T-helper 2 cell treated with Interferon-gamma antibody and Interleukin-4, amounts not matched to agents 5 μg/mL and 100 μg/mL, for 36 hours (primary cell): ENCODE data around the gene CARM1.

Experiments used
- DNase-seq: peaks from one replicate; pipeline ENCODE4 v3.0.0; 2021; ENCODE audit warnings: low spot score
- H3K27ac Mint-ChIP-seq: one replicate; pipeline ENCODE4 v1.8.0; 2021; ENCODE audit warnings: mild to moderate bottlenecking, mixed read lengths
- H3K27me3 Mint-ChIP-seq: one replicate; pipeline ENCODE4 v1.8.0; 2021; ENCODE audit warnings: low read depth, mixed read lengths
- H3K36me3 Mint-ChIP-seq: one replicate; pipeline ENCODE4 v1.8.0; 2021; ENCODE audit warnings: low read depth, mixed read lengths
- H3K4me1 Mint-ChIP-seq: one replicate; pipeline ENCODE4 v1.8.0; 2021; ENCODE audit warnings: low read depth, mixed read lengths
- H3K4me3 Mint-ChIP-seq: one replicate; pipeline ENCODE4 v1.8.0; 2022; ENCODE audit warnings: mild to moderate bottlenecking, moderate library complexity, mixed read lengths
- H3K9me3 Mint-ChIP-seq: one replicate; pipeline ENCODE4 v1.8.0; 2021; ENCODE audit warnings: mixed read lengths

CARM1 gene

DNA sequence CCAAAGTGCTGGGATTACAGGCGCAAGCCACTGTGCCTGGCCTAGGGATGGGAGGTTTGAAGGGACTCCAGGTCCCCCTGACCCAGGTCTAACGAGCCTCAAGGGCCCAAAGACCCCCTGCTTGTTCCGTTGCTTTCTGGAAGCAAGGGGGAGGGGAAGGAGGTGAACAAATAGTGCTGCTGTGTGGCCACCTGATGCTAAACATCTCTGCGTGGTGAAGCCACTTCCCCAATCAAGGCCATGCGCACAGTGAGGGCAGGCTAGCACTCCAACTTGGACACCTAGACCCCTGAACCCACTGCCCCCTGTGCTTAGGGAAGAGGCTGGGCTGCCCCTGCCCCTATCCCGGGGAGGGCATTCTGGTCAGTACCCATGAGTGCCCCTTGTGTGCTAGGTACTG, 24.0 kb downstream of the CARM1 start:
- no peak overlapping the region for H3K4me3 Mint-ChIP-seq

DNA sequence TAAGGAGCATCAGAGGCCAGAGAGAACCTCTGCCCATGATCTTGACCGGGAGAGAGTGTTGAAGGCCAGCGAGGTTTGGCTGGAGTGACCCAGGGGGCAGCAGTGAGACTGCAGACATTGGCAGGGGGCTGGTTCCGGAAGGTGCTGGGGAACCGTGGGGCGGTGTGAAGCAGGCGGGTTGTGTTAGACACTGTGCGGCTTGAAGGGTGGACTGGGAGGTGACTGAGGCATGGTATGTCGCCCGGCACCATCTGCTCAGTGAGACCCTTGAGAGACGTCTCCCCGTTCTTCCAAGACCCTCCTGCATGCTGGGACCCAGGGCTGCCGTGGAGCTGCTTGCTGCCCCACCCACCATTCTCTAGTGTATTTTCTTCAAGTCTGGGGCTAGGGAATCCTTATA, 24.6 kb downstream of the CARM1 start:
- peaks cover 6% of the 10 kb centered on the region for H3K4me1 Mint-ChIP-seq
- H3K4me3 Mint-ChIP-seq: no peak overlapping the region
- DNase-seq: no peak
- H3K9me3 Mint-ChIP-seq: no peaks in the 10 kb centered on the region
- no peak overlapping the region for H3K27ac Mint-ChIP-seq
- no peaks in the 10 kb centered on the region for H3K36me3 Mint-ChIP-seq
- no peaks in the 10 kb centered on the region for H3K27me3 Mint-ChIP-seq

More for the DNA sequence above, 24.0 kb downstream of the CARM1 start:
- Mint-ChIP-seq H3K9me3 (no peaks in the 10 kb centered on the region), H3K36me3 (no peaks in the 10 kb centered on the region), H3K27me3 (no peaks in the 10 kb centered on the region), H3K4me1 (peaks cover 6% of the 10 kb centered on the region), H3K27ac (no peak overlapping the region)
- no peak for DNase-seq

DNA sequence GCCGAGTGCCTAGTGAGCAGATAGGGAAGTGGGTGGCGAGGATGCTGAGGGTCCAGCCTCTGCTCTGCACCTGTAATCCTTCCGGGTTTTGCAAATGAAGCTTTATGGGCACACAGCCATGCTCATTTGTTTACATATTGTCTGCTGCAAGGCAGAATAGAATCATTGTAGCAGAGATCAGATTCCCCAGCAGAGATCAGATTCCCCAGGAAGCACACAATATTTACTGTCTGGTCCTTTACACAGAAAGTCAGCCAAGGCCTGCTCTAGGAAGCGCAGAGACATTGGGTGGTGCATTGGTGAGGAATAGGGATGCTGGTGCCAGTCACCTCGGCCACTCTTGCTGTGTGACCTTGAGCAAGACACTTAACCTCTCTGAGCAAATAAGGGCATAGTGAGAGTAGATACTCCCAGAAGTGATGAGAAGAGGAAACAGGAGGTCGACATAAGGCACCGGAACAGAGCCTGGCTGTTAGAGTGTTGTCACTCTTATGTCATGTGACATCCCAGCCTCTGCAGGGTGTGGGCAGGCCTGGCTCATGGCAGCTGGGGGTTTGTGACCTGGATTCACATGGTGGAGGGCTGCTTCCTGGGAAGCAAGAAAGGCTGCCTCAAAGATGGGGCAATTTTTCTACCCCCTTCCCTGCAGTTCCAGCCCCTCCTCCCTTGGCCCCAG, 25.6 kb downstream of the CARM1 start:
- Mint-ChIP-seq H3K27me3 (no peaks in the 10 kb centered on the region), H3K4me3 (no peak overlapping the region), H3K9me3 (no peaks in the 10 kb centered on the region), H3K27ac (peak overlapping the region; percentile 78), H3K4me1 (peaks cover 6% of the 10 kb centered on the region), H3K36me3 (no peaks in the 10 kb centered on the region)
- DNase-seq: no peak

DNA sequence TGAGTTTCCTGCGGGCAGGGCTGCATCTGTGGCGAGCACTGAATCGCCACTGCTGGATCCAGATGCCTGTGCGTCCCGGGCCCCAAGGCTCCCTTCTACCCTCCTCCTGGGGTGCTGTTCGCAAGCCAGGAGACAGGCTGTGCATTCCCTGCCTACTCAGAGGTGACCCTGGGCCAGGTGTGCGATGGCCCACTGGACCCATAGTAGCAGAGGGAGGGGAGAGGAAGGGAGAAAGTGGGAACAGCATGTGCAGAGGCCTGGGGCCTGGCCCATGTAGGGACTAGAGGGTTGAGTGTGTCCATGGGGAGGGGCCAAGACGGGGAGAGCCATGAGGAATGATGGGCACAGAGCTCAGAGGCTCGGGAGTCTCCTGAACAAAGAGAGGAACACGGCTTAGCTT, 27.3 kb downstream of the CARM1 start:
- H3K27me3 Mint-ChIP-seq: no peaks in the 10 kb centered on the region
- H3K27ac Mint-ChIP-seq: no peak overlapping the region
- peaks cover 4% of the 10 kb centered on the region for H3K9me3 Mint-ChIP-seq
- H3K4me3 Mint-ChIP-seq: no peak overlapping the region
- peaks cover 6% of the 10 kb centered on the region for H3K4me1 Mint-ChIP-seq
- DNase-seq: no peak
- no peaks in the 10 kb centered on the region for H3K36me3 Mint-ChIP-seq

DNA sequence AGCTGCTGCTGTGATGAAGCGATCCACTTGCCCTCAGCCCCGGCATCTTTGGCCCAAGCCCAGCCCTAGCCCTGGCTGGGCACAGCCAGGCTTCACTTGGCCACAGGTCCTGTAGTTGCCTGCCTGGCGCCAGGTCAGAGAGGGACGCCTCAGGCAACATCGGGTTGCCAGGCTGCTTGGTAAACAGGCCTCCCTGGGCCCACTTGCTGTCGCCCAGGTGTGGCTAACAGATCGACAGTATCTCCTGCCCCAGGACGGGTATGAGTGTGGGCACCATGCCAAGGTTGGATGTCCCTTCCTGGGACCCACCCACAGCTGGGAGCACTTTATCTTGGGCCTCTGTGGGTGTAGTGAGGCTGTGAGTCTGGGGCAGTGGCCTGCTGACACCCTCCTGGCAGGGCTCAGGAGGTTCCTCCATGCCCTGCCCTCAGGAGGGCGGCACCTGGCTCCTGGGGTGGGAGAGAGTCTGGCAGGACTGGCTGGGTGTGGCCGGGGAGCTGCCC, 27.8 kb downstream of the CARM1 start:
- Mint-ChIP-seq H3K9me3 (peaks cover 4% of the 10 kb centered on the region), H3K36me3 (no peaks in the 10 kb centered on the region), H3K4me1 (peaks cover 6% of the 10 kb centered on the region), H3K4me3 (no peak overlapping the region), H3K27ac (no peak overlapping the region), H3K27me3 (no peaks in the 10 kb centered on the region)
- no peak for DNase-seq

DNA sequence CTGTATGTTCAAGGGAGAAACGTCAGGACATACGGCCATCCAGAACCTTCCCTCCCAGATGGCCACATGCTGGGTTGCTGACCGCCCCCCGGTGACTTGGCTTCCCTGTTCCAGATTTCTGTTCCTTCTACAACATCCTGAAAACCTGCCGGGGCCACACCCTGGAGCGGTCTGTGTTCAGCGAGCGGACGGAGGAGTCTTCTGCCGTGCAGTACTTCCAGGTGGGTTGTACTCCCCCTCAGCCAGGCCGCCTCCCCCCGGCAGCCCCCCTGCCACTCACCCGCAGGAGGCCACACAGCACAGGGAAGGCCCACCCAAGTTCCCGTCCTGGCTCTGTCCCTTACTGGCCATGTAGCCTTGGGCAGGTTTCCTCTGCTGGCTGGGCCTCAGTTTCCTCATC, 36.6 kb downstream of the CARM1 start:
- peaks cover 3% of the 10 kb centered on the region for H3K9me3 Mint-ChIP-seq
- peaks cover 5% of the 10 kb centered on the region for H3K36me3 Mint-ChIP-seq
- no peaks in the 10 kb centered on the region for H3K27me3 Mint-ChIP-seq
- no peak for DNase-seq
- no peak overlapping the region for H3K27ac Mint-ChIP-seq
- no peak overlapping the region for H3K4me3 Mint-ChIP-seq
- no peaks in the 10 kb centered on the region for H3K4me1 Mint-ChIP-seq

DNA sequence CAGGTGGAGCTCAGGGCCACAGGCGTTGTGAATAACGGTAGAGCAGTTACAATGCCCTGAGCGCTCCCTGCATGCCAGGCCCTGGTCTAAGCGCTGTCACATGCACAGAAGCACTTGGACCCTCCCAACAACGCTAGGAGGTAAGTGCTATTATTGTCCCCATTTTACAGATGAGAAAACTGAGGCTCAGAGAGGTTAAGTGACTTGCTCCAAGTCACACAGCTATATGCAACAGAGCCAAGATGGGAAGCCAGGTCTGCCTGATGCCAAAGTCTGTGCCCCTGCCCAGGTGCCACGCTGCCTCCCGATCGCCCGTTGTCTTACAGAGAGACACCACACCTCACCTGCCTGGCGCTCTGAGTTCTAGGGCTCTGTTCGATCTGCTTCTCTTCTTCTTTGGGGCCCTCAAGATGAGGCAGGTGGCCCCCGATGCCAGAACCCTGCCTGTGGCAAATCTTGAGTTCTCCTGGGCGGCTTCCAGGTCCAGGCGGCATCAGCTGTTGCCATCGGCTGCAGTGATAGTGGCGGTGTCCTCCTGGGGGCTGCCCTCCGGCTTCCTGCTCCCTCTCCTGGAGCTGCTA, 37.1 kb downstream of the CARM1 start:
- Mint-ChIP-seq H3K9me3 (no peaks in the 10 kb centered on the region), H3K4me1 (no peaks in the 10 kb centered on the region), H3K4me3 (no peak overlapping the region), H3K27me3 (no peaks in the 10 kb centered on the region), H3K36me3 (peaks cover 5% of the 10 kb centered on the region), H3K27ac (no peak overlapping the region)
- DNase-seq: no peak

DNA sequence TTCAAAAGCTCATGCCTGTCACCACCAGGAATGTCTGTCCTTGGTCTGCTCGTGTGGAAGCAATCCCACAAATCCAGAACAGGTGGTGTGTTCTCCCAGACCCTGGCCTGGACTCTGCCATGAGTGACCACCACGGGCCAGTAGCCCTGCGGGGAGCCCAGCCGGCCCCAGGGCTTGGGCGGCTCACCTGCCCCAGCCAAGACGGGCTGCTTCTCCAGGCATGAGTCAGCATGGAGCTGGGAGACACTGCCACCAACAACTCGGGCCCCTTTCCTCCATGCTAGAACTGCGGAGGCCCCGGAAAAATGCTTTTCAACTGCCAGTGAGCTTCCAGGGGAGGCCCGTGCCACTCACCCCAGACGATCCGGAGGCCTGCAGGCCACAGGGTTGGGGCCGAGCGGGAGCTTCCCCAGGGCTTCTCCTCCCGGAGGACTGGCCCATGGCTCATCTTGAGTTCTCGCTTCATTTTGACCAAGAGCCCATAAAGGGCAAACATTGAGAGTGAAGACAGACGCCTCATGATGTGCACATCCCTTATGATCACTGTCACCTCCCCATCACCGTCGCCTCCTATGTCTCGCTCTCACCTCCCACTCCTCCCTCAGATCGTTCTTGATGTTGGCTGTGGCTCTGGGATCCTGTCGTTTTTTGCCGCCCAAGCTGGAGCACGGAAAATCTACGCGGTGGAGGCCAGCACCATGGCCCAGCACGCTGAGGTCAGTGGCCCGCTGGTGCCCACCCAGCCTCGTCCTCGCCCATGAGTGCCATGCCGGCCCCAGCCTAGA, 40.4 kb downstream of the CARM1 start:
- no peak for DNase-seq
- H3K27me3 Mint-ChIP-seq: no peaks in the 10 kb centered on the region
- no peak overlapping the region for H3K4me3 Mint-ChIP-seq
- H3K4me1 Mint-ChIP-seq: no peaks in the 10 kb centered on the region
- peaks cover 5% of the 10 kb centered on the region for H3K36me3 Mint-ChIP-seq
- H3K9me3 Mint-ChIP-seq: no peaks in the 10 kb centered on the region
- no peak overlapping the region for H3K27ac Mint-ChIP-seq

DNA sequence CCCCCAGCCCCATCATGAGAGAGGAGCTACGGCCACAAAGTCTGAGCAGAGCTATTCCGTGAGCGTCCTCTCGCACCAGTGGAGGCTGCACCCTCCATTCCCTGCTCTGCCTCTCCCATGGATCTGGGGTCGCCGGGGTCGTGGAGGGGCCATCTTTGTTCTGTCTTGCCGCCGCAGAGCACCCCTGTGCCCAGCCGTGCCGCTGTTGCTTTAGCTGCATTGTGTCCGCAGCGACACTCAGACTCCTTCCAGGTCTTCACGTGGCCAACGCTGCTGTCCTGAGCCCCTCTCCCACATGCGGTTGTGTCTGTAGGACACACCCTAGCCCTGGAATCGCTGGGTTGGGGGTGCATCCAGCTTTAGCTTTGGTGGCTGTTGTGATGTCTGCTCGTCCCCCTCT, 41.3 kb downstream of the CARM1 start:
- Mint-ChIP-seq H3K27me3 (no peaks in the 10 kb centered on the region), H3K36me3 (peaks cover 5% of the 10 kb centered on the region), H3K4me3 (no peak overlapping the region), H3K9me3 (no peaks in the 10 kb centered on the region), H3K4me1 (no peaks in the 10 kb centered on the region), H3K27ac (no peak overlapping the region)
- no peak for DNase-seq

DNA sequence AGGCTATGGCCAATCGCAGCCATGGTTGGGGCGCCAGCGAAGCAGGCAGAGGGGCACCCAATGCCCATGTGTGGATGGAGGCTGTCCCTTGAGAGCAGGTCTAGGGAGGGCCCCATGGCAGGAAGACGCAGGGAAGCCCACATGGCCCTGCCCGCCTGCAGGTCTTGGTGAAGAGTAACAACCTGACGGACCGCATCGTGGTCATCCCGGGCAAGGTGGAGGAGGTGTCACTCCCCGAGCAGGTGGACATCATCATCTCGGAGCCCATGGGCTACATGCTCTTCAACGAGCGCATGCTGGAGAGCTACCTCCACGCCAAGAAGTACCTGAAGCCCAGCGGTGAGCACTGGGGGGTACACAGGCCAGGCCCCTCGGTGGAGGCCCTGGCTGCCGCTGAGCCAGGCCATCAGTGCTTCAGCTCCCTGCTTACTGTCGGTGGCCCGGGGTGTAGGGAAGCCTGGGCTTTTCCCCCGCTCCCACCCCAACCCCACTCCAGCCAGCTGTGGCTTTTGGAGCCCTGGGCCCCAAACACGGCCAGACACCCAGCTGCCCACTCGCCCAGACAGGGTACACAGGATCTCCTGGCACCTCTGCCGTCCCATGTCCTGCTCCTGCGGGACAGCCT, 42.5 kb downstream of the CARM1 start:
- Mint-ChIP-seq H3K27me3 (no peaks in the 10 kb centered on the region), H3K27ac (no peak overlapping the region), H3K4me3 (no peak overlapping the region), H3K4me1 (no peaks in the 10 kb centered on the region), H3K9me3 (no peaks in the 10 kb centered on the region), H3K36me3 (peaks cover 6% of the 10 kb centered on the region)
- DNase-seq: no peak

DNA sequence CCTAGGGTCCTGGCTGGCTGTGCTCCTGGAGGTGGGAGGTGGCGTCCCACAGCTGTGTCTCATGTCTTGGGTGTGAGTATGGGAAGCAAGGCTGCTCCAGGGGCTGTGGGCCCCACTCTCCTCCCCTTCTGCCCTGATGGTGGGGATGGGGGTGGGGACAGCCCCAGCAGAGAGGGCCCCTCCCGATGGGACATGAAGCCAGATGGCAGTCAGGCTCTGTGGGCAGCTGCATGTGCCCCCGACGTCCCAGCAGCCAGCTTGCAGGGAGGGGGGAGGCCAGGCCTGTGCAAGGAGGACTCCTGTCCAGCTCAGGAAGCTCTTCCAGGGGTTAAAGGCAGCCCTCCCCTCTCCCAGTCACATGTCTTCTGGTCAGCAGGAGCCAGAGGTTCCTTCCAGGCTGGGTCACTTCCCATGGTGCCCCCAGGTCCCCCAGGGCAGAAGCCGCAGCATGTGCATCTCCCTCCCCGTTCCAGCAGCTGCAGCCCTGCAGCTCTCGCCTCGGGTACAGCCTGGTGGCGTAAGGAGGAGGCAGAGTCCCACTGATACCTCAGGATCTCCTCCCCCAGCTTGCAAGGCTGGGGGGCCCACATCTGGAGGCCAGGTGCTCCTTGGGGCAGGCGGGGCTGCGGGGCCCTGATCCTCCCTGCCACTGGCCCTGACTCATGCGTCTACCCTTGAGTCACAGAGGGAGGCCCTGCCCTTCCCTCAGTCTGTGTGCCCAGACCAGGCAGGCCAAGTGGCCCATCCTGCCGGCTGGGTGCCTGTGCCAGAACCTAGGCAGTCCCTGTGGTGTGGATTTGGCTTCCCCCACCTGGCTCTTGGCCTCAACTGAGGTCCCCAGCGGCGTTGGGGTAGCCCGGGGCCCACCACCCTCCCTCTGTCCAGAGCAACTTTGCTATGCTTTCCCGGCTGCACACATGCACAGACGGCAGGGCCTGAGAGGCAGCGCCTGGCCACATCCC, 44.1 kb downstream of the CARM1 start:
- Mint-ChIP-seq H3K4me1 (no peaks in the 10 kb centered on the region), H3K27ac (no peak overlapping the region), H3K4me3 (no peak overlapping the region), H3K36me3 (peaks cover 5% of the 10 kb centered on the region), H3K27me3 (no peaks in the 10 kb centered on the region), H3K9me3 (no peaks in the 10 kb centered on the region)
- DNase-seq: no peak

DNA sequence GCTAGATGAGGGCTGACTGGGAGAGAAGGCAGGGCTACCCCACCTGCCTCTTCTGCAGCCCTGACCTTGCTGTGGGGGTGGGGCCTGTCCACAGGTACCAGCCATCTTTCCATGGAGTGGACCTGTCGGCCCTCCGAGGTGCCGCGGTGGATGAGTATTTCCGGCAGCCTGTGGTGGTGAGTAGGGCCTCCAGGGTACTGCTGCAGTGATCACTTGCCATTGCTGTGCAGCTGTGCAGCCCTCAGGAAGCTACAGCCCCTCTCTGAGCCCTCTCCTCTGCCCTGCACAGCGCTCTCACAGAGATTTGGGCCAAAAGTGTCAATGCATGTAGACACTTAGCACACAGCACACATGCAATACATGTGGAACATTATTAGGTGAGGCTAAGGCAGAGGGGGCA, 45.2 kb downstream of the CARM1 start:
- no peak overlapping the region for H3K27ac Mint-ChIP-seq
- H3K4me1 Mint-ChIP-seq: no peaks in the 10 kb centered on the region
- DNase-seq: no peak
- no peaks in the 10 kb centered on the region for H3K27me3 Mint-ChIP-seq
- no peak overlapping the region for H3K4me3 Mint-ChIP-seq
- no peaks in the 10 kb centered on the region for H3K9me3 Mint-ChIP-seq
- peaks cover 5% of the 10 kb centered on the region for H3K36me3 Mint-ChIP-seq

DNA sequence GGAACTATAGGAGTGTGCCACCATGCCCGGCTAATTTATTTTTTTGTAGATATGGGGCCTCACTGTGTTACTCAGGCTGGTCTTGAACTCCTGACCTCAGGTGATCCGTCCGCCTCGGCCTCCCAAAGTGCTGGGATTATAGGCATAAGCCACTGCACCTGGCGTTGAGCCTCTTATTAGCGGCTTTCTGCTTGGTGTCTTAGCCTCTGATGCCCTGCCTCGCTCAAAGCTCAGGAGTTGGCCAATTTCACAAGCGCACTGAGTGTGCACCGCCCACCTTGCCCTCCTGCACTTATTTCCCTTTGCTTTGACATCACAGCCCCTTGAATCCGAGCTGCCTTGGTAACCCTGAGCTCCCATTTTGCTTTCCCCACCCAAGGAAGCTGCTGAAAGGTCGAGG, 47.0 kb downstream of the CARM1 start:
- Mint-ChIP-seq H3K27me3 (no peaks in the 10 kb centered on the region), H3K4me1 (no peaks in the 10 kb centered on the region), H3K9me3 (no peaks in the 10 kb centered on the region), H3K36me3 (peaks cover 9% of the 10 kb centered on the region), H3K27ac (no peak overlapping the region), H3K4me3 (no peak overlapping the region)
- DNase-seq: no peak
